Hematopoietic multipotent progenitor cell treated with erythropoietin and hydrocortisone succinate and interleukin-3 and kit ligand, for 4 days (in vitro differentiated cells): ENCODE measurements around the gene NXPH1.

Experiments
- DNase-seq: peaks from one replicate; pipeline ENCODE4 v3.0.0-alpha.2; 2015

Gene NXPH1

GRCh38 chr7:8509621-8510020 lies 76.2 kb downstream of the NXPH1 start:
- no peak for DNase-seq

DNA sequence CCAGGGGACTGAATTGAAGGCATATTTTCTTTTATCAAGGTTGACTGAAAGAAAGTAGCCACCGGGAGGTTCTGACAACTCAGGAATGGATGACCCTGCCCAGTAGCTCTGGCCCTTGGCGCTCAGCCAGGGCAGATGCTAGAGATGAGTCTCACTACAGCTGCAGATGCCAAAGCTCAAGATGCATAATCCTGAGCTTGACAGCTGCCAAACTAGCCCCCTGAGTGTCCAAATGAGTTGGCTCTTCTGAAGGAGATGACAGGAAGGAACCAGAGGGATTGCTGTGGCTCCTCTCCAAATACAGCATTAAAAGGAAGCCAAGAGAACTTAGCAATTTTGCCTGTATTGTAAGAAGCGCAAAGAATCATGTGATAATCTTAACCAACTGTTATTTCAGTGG lies 78.4 kb downstream of the NXPH1 start:
- DNase-seq = no peak

DNA sequence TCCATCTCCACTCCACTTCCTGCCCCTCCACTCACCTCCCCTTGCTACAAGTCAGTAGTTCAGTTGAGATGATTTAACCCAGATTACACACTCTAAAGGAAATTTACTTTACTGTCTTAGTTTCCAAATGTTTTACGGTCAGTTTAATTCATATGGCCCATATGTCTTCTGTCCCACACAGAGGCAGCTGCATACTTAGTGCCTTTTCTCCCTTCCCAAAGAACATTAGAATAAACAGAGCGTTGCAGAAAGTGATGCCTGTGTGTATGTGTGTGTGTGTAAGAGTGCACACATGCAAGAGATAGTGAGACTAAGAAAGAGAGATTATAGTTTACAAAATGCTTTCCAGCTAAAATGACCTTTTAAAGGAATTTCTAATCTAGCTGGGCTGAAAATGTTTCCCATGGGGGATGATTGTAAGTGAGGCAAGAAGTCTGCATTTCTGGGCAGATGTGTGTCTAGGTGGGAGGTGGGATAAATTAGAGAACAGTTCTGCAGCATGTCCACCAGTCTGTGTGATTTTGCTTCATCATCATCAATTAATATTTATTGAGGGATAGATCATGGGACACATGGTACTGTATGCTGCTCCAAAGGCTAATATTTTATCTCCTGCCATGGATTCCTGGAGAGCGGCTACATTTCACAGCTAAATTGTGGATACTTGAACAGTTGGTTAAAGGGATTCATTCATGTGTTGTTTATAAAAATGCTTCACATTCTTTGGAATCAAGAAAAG lies 81.5 kb downstream of the NXPH1 start:
- DNase-seq = no peak

DNA sequence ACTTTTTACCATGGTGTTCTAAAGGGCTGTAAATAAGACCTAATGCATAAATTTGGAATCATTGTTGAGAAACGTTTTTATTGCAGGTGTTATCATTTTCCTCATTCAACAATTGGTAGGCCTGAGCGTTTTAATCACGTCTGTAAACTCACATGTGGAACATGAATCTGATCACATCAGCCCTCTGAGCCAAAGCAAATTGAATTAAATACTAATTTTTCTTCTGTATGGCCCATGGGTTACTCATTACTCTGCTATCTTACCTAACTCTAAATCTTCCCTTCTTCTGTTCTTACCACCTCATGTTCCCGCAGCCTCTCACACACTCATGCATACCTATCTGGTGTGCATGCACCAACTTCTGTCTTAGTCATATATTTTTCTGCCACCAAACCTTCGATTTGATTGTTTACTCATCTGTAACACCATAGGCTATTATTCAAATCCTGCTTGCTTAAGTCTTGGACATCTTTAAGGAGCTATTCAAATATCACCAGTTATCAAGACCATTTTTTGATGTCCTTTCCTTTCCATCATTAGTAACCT lies 82.3 kb downstream of the NXPH1 start:
- no peak for DNase-seq

GRCh38 chr7:8516976-8517375 lies 83.6 kb downstream of the NXPH1 start:
- no peak for DNase-seq

DNA sequence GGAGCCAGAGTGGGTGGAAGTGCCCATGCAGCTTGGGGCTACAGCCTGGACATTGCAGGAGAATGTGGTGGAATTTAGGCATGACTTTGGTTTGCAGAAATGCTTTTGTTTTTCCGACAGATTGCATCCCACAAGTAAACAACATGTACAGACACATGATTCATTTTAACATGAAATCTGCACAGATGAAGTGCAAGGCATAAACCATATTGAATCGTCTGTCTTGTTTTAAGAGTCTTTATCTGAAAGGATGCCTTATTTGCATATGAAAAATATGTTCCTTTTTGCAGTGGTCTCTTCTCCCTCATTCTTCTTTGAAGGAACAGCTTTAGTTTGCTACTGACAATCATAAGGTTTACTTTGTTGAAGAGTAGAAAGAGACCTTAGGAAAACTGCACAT lies 94.9 kb downstream of the NXPH1 start:
- no peak for DNase-seq

GRCh38 chr7:8531991-8532515 lies 98.6 kb downstream of the NXPH1 start:
- DNase-seq = no peak

- peak; percentile 8 for DNase-seq
These were observed 103.0 kb downstream of the NXPH1 start for GRCh38 chr7:8536431-8536830.

- DNase-seq = no peak
These were observed 115.6 kb downstream of the NXPH1 start for GRCh38 chr7:8549046-8549445.

DNA sequence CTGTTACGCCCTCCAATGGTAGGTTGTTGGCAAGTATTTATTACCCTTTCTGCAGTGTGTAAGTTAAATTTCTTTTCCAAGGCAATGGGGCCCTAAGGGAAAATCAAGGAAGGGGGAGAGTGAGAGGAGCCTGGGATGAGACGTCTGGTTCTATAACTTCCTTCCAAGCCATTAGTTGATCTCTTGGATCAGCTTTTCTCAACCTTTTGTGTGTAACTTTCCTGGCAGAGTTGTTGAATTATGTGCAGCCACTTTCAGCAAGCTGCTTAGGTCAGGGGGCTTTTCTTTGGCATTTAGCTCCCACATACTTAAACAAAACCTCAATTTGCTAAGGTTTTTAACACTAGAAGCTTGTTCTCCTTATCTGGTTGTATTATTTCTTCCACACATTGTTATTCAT lies 127.1 kb downstream of the NXPH1 start:
- no peak for DNase-seq

DNA sequence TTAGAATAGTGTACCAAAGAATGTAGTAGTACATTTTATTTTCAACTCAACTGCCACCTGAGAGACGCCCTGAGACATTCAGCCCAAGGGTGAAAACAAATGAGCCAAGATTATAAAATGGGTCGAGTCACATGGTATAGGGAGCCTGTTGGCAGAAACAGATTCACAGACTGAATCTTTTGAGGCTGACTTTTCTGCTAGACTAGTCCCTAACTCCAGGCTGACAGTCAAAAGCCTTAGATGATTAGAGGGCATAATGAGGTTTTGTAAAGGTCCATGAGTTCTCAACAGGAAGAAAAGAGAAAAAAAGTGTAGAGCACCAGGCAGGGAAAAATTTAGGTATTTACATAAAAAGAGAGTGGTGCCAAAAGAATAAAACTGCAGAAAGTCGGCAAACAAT lies 128.0 kb downstream of the NXPH1 start:
- DNase-seq = no peak

- DNase-seq = no peak
These were observed 130.9 kb downstream of the NXPH1 start for GRCh38 chr7:8564281-8564680.

GRCh38 chr7:8566016-8566415 lies 132.6 kb downstream of the NXPH1 start:
- DNase-seq = no peak

DNA sequence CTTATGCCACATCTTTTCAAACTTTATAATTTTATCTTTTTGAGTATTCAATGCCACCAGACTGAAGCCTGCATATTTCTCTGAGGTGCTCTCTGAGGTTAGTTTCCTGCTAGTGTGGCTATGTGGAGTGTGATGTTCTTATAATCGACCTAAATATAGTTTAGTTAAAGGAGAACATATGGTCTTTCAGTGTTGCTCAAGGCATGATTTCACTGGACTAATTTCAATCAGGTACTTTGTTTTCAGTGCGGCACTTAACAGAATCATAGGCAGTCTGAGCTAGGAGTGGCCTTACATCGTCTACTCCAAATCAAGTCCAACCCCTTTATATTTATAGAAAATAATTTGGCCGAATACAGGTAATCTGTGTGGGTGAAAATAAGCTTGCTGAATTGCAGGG lies 134.2 kb downstream of the NXPH1 start:
- DNase-seq = no peak

DNA sequence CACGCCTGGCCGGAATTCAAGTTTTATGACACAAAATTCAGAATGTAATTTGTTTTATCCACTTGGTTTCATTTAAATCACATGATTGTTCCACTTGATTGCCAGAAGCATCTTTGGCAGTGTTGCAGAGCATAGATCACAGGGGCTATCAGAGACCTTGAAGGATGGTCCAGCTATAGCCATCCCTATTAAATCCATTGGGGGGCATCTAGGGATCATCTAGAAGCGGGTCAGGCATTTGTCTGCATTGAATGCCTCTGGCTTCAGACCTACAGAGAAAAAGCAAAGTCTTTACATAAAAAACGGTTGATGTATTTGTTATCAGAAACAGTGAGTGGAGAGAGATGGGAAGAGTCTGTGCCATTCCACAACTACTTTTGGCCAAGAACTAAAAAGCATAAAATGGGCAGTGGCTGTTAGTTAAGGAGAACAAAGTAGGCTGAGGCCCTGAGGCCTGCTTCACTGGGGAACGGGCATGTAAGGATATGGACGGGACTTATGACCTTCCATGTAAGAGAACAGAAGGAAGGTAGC lies 146.3 kb downstream of the NXPH1 start:
- no peak for DNase-seq

- DNase-seq = no peak
These were observed 148.4 kb downstream of the NXPH1 start for GRCh38 chr7:8581842-8582241.

GRCh38 chr7:8582728-8583127 lies 149.3 kb downstream of the NXPH1 start:
- DNase-seq = no peak

DNA sequence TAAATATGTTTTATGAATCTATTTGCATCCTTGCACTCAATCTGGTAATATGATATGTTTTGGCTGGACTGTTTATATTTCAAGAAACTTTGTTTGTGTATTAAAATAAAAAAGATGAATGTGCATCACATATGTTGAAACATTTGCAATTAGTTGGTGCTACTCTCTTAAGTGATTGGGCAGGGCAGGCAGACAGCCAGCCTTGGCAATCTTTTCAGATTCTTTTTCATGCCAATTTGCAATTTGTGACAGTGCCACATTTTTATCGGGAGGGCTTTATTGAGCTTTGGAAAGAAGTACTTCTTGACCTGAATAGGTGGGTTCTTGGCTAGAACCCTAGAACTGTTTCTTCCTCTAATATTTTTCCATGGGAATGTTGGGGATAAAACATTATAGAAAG lies 152.2 kb downstream of the NXPH1 start:
- DNase-seq = no peak

- no peak for DNase-seq
These were observed 156.8 kb downstream of the NXPH1 start for GRCh38 chr7:8590225-8590624.

GRCh38 chr7:8590791-8591190 lies 157.4 kb downstream of the NXPH1 start:
- DNase-seq = no peak

- no peak for DNase-seq
These were observed 157.9 kb downstream of the NXPH1 start for GRCh38 chr7:8591289-8591688.

- DNase-seq = no peak
These were observed 158.8 kb downstream of the NXPH1 start for GRCh38 chr7:8592167-8592566.

GRCh38 chr7:8594115-8594514 lies 160.7 kb downstream of the NXPH1 start:
- no peak for DNase-seq

DNA sequence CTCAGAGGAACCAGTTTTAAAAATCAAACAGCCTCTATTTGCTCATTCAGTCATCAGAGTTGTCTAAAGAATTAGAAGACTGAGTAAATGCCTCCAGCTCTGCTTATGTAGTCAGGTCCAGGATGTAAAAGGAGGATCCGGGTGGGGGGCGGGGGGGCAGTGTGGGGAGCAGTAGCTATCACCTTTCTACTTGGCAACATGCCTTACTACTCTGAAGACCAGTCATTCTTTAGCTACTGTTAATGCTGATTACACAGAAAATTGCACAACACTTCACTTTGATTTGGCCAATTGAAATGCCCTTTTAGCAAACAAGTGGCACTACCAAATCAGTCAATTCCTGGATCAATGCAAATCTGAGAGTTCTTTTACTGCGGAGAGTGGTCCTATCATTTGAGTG lies 164.2 kb downstream of the NXPH1 start:
- no peak for DNase-seq

DNA sequence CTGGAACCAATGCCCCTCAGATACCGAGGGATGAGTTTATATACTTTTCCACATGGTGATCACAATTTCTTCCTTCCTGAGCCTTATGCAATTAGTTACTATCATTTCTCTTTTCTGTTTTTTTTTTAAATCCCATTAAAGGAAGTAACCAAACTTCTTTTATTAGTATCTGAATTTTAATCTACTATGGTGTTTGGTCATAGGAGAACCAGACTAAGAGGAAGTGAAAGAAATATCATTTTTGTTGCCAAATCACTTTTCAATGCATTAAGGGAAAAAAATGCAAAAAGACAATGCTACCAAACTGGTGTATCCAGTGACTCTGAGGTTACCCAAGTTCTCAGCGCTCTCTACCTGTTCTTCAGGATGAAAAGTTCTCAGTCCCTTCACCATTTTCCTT lies 167.7 kb downstream of the NXPH1 start:
- no peak for DNase-seq
